Measurements from ENCODE around the gene MMP11. TPM values are rescaled to one million over a fixed set of nuclear protein-coding genes. Genes with fewer than 3 reads are reported as not detected.

Gene MMP11
- total and polyA plus RNA-seq, 2 of the 4 experiments (the other 2 are of a cell fraction) = 2.2 to 6.0 TPM

- Histone ChIP-seq H3K14ac (replicated peaks; ENCODE audit: low read depth, low read length) (no peak overlapping the region), H3K56ac (ENCODE audit: extremely low read depth, insufficient read depth, low read length) (no peak overlapping the region), H4K8ac (ENCODE audit: low read depth in 2 of 2, low read length in 2 of 2) (no peak overlapping the region), H2BK5ac (ENCODE audit: low read depth, low read length, poor library complexity, severe bottlenecking) (no peak overlapping the region), H3K4me1 (ENCODE audit: control insufficient read depth, insufficient read depth, low read length) (peaks cover 10% of the 10 kb centered on the region), H2AK9ac (replicated peaks; ENCODE audit: low read depth, low read length, poor library complexity) (peak overlapping the region; percentile 42), H2BK120ac (ENCODE audit: low read depth, low read length) (no peak overlapping the region), H3K9me3 (ENCODE audit: control insufficient read depth, insufficient read depth, low read length) (peaks cover 3% of the 10 kb centered on the region; the same call in 1 of the 2 replicates), H3K4me3 (ENCODE audit: insufficient read depth, low read depth, low read length) (no peak overlapping the region), H2BK15ac (ENCODE audit: low read depth, low read length) (no peak overlapping the region), H3K36me3 (ENCODE audit: control insufficient read depth, insufficient read depth, low read length) (peaks cover 81% of the 10 kb centered on the region), H2AK5ac (ENCODE audit: low read depth, low read length) (no peak overlapping the region; the same call in 1 of the 2 replicates), H3K79me1 (ENCODE audit: low read depth in 1 of 2, low read length in 2 of 2) (peaks cover 7 to 50% of the 10 kb centered on the region in 2 experiments; a peak in 3 of 4 replicates), H3K9me1 (ENCODE audit: insufficient read depth, low read length) (peaks cover 28% of the 10 kb centered on the region), H4K5ac (ENCODE audit: low read depth, low read length) (no peak overlapping the region), H2AFZ (replicated peaks; ENCODE audit: low read length, poor library complexity) (no peak overlapping the region), H3K4me2 (ENCODE audit: low read depth, low read length) (no peak overlapping the region), H3K4ac (ENCODE audit: low read depth, low read length) (no peak overlapping the region), H3K9ac (ENCODE audit: low read depth, low read length) (no peak overlapping the region), H3K23ac (ENCODE audit: low read depth, low read length) (no peak overlapping the region), H3K18ac (ENCODE audit: low read depth, low read length) (no peak overlapping the region), H3K27ac (ENCODE audit: insufficient read depth, low read length) (no peak overlapping the region), H4K20me1 (ENCODE audit: insufficient read depth, low read length) (peaks cover 7% of the 10 kb centered on the region), H2BK20ac (ENCODE audit: low read depth, low read length) (no peak overlapping the region), H4K91ac (ENCODE audit: insufficient read depth, low read depth, low read length) (no peak overlapping the region), H3K27me3 (ENCODE audit: control insufficient read depth, insufficient read depth, low read length) (no peaks in the 10 kb centered on the region)
- CTCF ChIA-PET = no interaction called here
- DNase-seq (no peak), ATAC-seq (ENCODE audit: low read depth) (no peak)
- intact Hi-C loops (cut with micrococcal nuclease) (no loop called here), in situ Hi-C loops (cut with MboI; ENCODE audit: low sequenced_read_pairs) (no loop called here), dilution Hi-C loops (cut with HindIII; ENCODE audit: low sequenced_read_pairs, unreplicated experiment) (no loop called here)
- POLR2A ChIA-PET (ENCODE audit: unreplicated experiment) = no interaction called here
- no TSS peak for BruUV-seq (replicated peaks)
- WGBS, 2 experiments (ENCODE audit: extremely low coverage in 2 of 2, insufficient read length in 1 of 2) = 90% methylated on average over 8 of the region's 13 CpGs; no CpG with 5 or more reads in 1 of the 2 experiments
- TF ChIP-seq, protein P1, sequence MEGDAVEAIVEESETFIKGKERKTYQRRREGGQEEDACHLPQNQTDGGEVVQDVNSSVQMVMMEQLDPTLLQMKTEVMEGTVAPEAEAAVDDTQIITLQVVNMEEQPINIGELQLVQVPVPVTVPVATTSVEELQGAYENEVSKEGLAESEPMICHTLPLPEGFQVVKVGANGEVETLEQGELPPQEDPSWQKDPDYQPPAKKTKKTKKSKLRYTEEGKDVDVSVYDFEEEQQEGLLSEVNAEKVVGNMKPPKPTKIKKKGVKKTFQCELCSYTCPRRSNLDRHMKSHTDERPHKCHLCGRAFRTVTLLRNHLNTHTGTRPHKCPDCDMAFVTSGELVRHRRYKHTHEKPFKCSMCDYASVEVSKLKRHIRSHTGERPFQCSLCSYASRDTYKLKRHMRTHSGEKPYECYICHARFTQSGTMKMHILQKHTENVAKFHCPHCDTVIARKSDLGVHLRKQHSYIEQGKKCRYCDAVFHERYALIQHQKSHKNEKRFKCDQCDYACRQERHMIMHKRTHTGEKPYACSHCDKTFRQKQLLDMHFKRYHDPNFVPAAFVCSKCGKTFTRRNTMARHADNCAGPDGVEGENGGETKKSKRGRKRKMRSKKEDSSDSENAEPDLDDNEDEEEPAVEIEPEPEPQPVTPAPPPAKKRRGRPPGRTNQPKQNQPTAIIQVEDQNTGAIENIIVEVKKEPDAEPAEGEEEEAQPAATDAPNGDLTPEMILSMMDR (conservative IDR thresholded peaks at IDR 0.05; ENCODE audit: low read depth, low read length) = no peak
- TF ChIP-seq CEBPB (IDR thresholded peaks at IDR 0.05; ENCODE audit: low read depth, low read length) (no peak), MXI1 (IDR thresholded peaks at IDR 0.05; ENCODE audit: borderline replicate concordance, low read depth, low read length) (no peak), RAD21 (IDR thresholded peaks at IDR 0.05; ENCODE audit: low read length) (no peak), BHLHE40 (IDR thresholded peaks at IDR 0.05; ENCODE audit: low read depth, low read length) (no peak), ELK1 (IDR thresholded peaks at IDR 0.05; ENCODE audit: borderline replicate concordance, low read depth, low read length) (no peak), CHD1 (IDR thresholded peaks at IDR 0.05; ENCODE audit: low read depth, low read length) (no peak)
- TF ChIP-seq, protein P2, sequence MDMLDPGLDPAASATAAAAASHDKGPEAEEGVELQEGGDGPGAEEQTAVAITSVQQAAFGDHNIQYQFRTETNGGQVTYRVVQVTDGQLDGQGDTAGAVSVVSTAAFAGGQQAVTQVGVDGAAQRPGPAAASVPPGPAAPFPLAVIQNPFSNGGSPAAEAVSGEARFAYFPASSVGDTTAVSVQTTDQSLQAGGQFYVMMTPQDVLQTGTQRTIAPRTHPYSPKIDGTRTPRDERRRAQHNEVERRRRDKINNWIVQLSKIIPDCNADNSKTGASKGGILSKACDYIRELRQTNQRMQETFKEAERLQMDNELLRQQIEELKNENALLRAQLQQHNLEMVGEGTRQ (IDR thresholded peaks at IDR 0.05; ENCODE audit: low read depth, low read length) = no peak
Measured at GRCh38 chr22:23824476-23825245, 52.0 kb downstream of the MMP11 start.

Measured in IMR-90 (cell line).